GM18868 (cell line): ENCODE results near the gene SNIP1.
"Not testable (repeated sequence)": the region's sequence is repeated elsewhere in the genome, so short reads cannot be mapped to it uniquely, and the experiment has no call there.

Experiments used
- ATAC-seq: cut with Tn5 transposase; IDR thresholded peaks from one replicate; pipeline ENCODE4 v1.9.1; 2021; ENCODE audit warnings: mild to moderate bottlenecking, moderate library complexity; ENCODE audit not compliant: unreplicated experiment

Gene SNIP1

GRCh38 chr1:37553927-37554808 lies at the start of gene SNIP1:
SNIP1 (minus strand) TSS chr1:37554293; CDS start chr1:37554229, 64 bp downstream.
- ATAC-seq, result peak; percentile 78

GRCh38 chr1:37602750-37603694 lies 48.9 kb upstream of the SNIP1 start:
- ATAC-seq, result no peak

GRCh38 chr1:37601441-37601840 lies 47.3 kb upstream of the SNIP1 start:
- ATAC-seq, result no peak

- no peak for ATAC-seq
Observed at GRCh38 chr1:37599940-37600339, 45.8 kb upstream of the SNIP1 start.

- no peak for ATAC-seq
Observed at GRCh38 chr1:37596182-37596667, 42.1 kb upstream of the SNIP1 start.

GRCh38 chr1:37595440-37596181 lies 41.5 kb upstream of the SNIP1 start, which contains the start of gene GNL2:
GNL2 (minus strand) TSS chr1:37595937; CDS start chr1:37595822, 115 bp downstream.
- peak; percentile 96 for ATAC-seq

GRCh38 chr1:37593726-37594125 lies 39.6 kb upstream of the SNIP1 start:
- no peak for ATAC-seq

- no peak for ATAC-seq
Observed at GRCh38 chr1:37588939-37589338, 34.8 kb upstream of the SNIP1 start.

GRCh38 chr1:37584544-37584943 lies 30.5 kb upstream of the SNIP1 start:
- ATAC-seq, result not testable (repeated sequence)

GRCh38 chr1:37575692-37576091 lies 21.6 kb upstream of the SNIP1 start:
- no peak for ATAC-seq

- no peak for ATAC-seq
Observed at GRCh38 chr1:37574834-37575480, 20.9 kb upstream of the SNIP1 start.

GRCh38 chr1:37570528-37571334 lies 16.6 kb upstream of the SNIP1 start:
- ATAC-seq, result no peak

- no peak for ATAC-seq
Observed at GRCh38 chr1:37567023-37567422, 12.9 kb upstream of the SNIP1 start.

GRCh38 chr1:37564892-37565291 lies 10.8 kb upstream of the SNIP1 start:
- no peak for ATAC-seq

GRCh38 chr1:37562984-37563383 lies 8.9 kb upstream of the SNIP1 start:
- no peak for ATAC-seq

- no peak for ATAC-seq
Observed at GRCh38 chr1:37561133-37562132, 7.3 kb upstream of the SNIP1 start.

- ATAC-seq, result no peak
Observed at GRCh38 chr1:37560401-37561132, 6.5 kb upstream of the SNIP1 start.
